ENCODE results near the gene TXNDC2. TPM values are rescaled to one million over a fixed set of nuclear protein-coding genes. Genes with fewer than 3 reads are reported as not detected.
A peak's percentile ranks its signal among the peaks of the same experiment; 100 is the strongest.

The TXNDC2 gene
- total RNA-seq (2012; rRNA removed), result 1.0 TPM in 1 of 2 replicates, not detected in the other

GRCh38 chr18:9885170-9886004 lies at the start of gene TXNDC2:
Gene TXNDC2 (plus strand): TSS chr18:9885973. CDS start chr18:9886681, 708 bp downstream.
- Histone ChIP-seq H3K4me3 (ENCODE audit: low read length) (no peak within 1 kb of the TSS), H3K27me3 (ENCODE audit: control insufficient read depth, insufficient read depth, low read length) (no peaks in the 10 kb centered on the region), H3K36me3 (ENCODE audit: insufficient read depth, low read length) (no peaks in the 10 kb centered on the region), H3K4me2 (ENCODE audit: low read length) (no peak within 1 kb of the TSS), H3K4me1 (ENCODE audit: control insufficient read depth, insufficient read depth, low read length) (peaks cover 9% of the 10 kb centered on the region), H3K9ac (ENCODE audit: low read depth, low read length) (no peak within 1 kb of the TSS), H3K9me3 (replicated peaks; ENCODE audit: low read length) (no peaks in the 10 kb centered on the region)

GRCh38 chr18:9838144-9838877 lies 47.5 kb upstream of the TXNDC2 start:
- H3K36me3 ChIP-seq (ENCODE audit: insufficient read depth, low read length), result no peaks in the 10 kb centered on the region
- H3K9ac ChIP-seq (ENCODE audit: low read depth, low read length), result no peak overlapping the region
- no peaks in the 10 kb centered on the region for H3K27me3 ChIP-seq (ENCODE audit: control insufficient read depth, insufficient read depth, low read length)
- H3K9me3 ChIP-seq (replicated peaks; ENCODE audit: low read length), result no peaks in the 10 kb centered on the region
- no peak overlapping the region for H3K4me3 ChIP-seq (ENCODE audit: low read length)
- no peak overlapping the region for H3K4me2 ChIP-seq (ENCODE audit: low read length)
- H3K4me1 ChIP-seq (ENCODE audit: control insufficient read depth, insufficient read depth, low read length), result no peaks in the 10 kb centered on the region

- no peaks in the 10 kb centered on the region for H3K36me3 ChIP-seq (ENCODE audit: insufficient read depth, low read length)
- H3K9me3 ChIP-seq (replicated peaks; ENCODE audit: low read length), result no peaks in the 10 kb centered on the region
- no peaks in the 10 kb centered on the region for H3K27me3 ChIP-seq (ENCODE audit: control insufficient read depth, insufficient read depth, low read length)
- H3K9ac ChIP-seq (ENCODE audit: low read depth, low read length), result no peak overlapping the region
- no peaks in the 10 kb centered on the region for H3K4me1 ChIP-seq (ENCODE audit: control insufficient read depth, insufficient read depth, low read length)
- no peak overlapping the region for H3K4me2 ChIP-seq (ENCODE audit: low read length)
- H3K4me3 ChIP-seq (ENCODE audit: low read length), result no peak overlapping the region
These were observed 46.6 kb upstream of the TXNDC2 start for GRCh38 chr18:9839211-9839610.

GRCh38 chr18:9839853-9840252 lies 45.9 kb upstream of the TXNDC2 start:
- H3K4me2 ChIP-seq (ENCODE audit: low read length), result no peak overlapping the region
- H3K27me3 ChIP-seq (ENCODE audit: control insufficient read depth, insufficient read depth, low read length), result no peaks in the 10 kb centered on the region
- H3K9ac ChIP-seq (ENCODE audit: low read depth, low read length), result no peak overlapping the region
- no peak overlapping the region for H3K4me3 ChIP-seq (ENCODE audit: low read length)
- H3K36me3 ChIP-seq (ENCODE audit: insufficient read depth, low read length), result no peaks in the 10 kb centered on the region
- no peaks in the 10 kb centered on the region for H3K9me3 ChIP-seq (replicated peaks; ENCODE audit: low read length)
- H3K4me1 ChIP-seq (ENCODE audit: control insufficient read depth, insufficient read depth, low read length), result no peaks in the 10 kb centered on the region

GRCh38 chr18:9841752-9842151 lies 44.0 kb upstream of the TXNDC2 start:
- H3K4me2 ChIP-seq (ENCODE audit: low read length), result no peak overlapping the region
- H3K36me3 ChIP-seq (ENCODE audit: insufficient read depth, low read length), result no peaks in the 10 kb centered on the region
- H3K4me1 ChIP-seq (ENCODE audit: control insufficient read depth, insufficient read depth, low read length), result no peaks in the 10 kb centered on the region
- H3K4me3 ChIP-seq (ENCODE audit: low read length), result no peak overlapping the region
- no peaks in the 10 kb centered on the region for H3K27me3 ChIP-seq (ENCODE audit: control insufficient read depth, insufficient read depth, low read length)
- no peaks in the 10 kb centered on the region for H3K9me3 ChIP-seq (replicated peaks; ENCODE audit: low read length)
- H3K9ac ChIP-seq (ENCODE audit: low read depth, low read length), result no peak overlapping the region

- no peaks in the 10 kb centered on the region for H3K27me3 ChIP-seq (ENCODE audit: control insufficient read depth, insufficient read depth, low read length)
- no peak overlapping the region for H3K9ac ChIP-seq (ENCODE audit: low read depth, low read length)
- H3K4me2 ChIP-seq (ENCODE audit: low read length), result no peak overlapping the region
- no peaks in the 10 kb centered on the region for H3K4me1 ChIP-seq (ENCODE audit: control insufficient read depth, insufficient read depth, low read length)
- H3K4me3 ChIP-seq (ENCODE audit: low read length), result no peak overlapping the region
- H3K36me3 ChIP-seq (ENCODE audit: insufficient read depth, low read length), result no peaks in the 10 kb centered on the region
- H3K9me3 ChIP-seq (replicated peaks; ENCODE audit: low read length), result no peaks in the 10 kb centered on the region
These were observed 43.3 kb upstream of the TXNDC2 start for GRCh38 chr18:9842448-9842847.

GRCh38 chr18:9845256-9845655 lies 40.5 kb upstream of the TXNDC2 start:
- no peaks in the 10 kb centered on the region for H3K9me3 ChIP-seq (replicated peaks; ENCODE audit: low read length)
- H3K4me2 ChIP-seq (ENCODE audit: low read length), result no peak overlapping the region
- H3K9ac ChIP-seq (ENCODE audit: low read depth, low read length), result no peak overlapping the region
- H3K4me1 ChIP-seq (ENCODE audit: control insufficient read depth, insufficient read depth, low read length), result peaks cover 16% of the 10 kb centered on the region
- H3K36me3 ChIP-seq (ENCODE audit: insufficient read depth, low read length), result no peaks in the 10 kb centered on the region
- no peak overlapping the region for H3K4me3 ChIP-seq (ENCODE audit: low read length)
- no peaks in the 10 kb centered on the region for H3K27me3 ChIP-seq (ENCODE audit: control insufficient read depth, insufficient read depth, low read length)

- no peak overlapping the region for H3K9ac ChIP-seq (ENCODE audit: low read depth, low read length)
- H3K9me3 ChIP-seq (replicated peaks; ENCODE audit: low read length), result no peaks in the 10 kb centered on the region
- no peak overlapping the region for H3K4me3 ChIP-seq (ENCODE audit: low read length)
- H3K36me3 ChIP-seq (ENCODE audit: insufficient read depth, low read length), result no peaks in the 10 kb centered on the region
- no peaks in the 10 kb centered on the region for H3K27me3 ChIP-seq (ENCODE audit: control insufficient read depth, insufficient read depth, low read length)
- no peak overlapping the region for H3K4me2 ChIP-seq (ENCODE audit: low read length)
- peaks cover 21% of the 10 kb centered on the region for H3K4me1 ChIP-seq (ENCODE audit: control insufficient read depth, insufficient read depth, low read length)
These were observed 39.4 kb upstream of the TXNDC2 start for GRCh38 chr18:9846162-9846925.

- no peak overlapping the region for H3K4me2 ChIP-seq (ENCODE audit: low read length)
- H3K27me3 ChIP-seq (ENCODE audit: control insufficient read depth, insufficient read depth, low read length), result no peaks in the 10 kb centered on the region
- no peaks in the 10 kb centered on the region for H3K36me3 ChIP-seq (ENCODE audit: insufficient read depth, low read length)
- H3K4me1 ChIP-seq (ENCODE audit: control insufficient read depth, insufficient read depth, low read length), result peaks cover 24% of the 10 kb centered on the region
- H3K9ac ChIP-seq (ENCODE audit: low read depth, low read length), result no peak overlapping the region
- no peak overlapping the region for H3K4me3 ChIP-seq (ENCODE audit: low read length)
- H3K9me3 ChIP-seq (replicated peaks; ENCODE audit: low read length), result no peaks in the 10 kb centered on the region
These were observed 37.4 kb upstream of the TXNDC2 start for GRCh38 chr18:9848170-9848879.

GRCh38 chr18:9849407-9850283 lies 36.1 kb upstream of the TXNDC2 start:
- Histone ChIP-seq H3K36me3 (ENCODE audit: insufficient read depth, low read length) (no peaks in the 10 kb centered on the region), H3K4me3 (ENCODE audit: low read length) (no peak overlapping the region), H3K9me3 (replicated peaks; ENCODE audit: low read length) (no peaks in the 10 kb centered on the region), H3K9ac (ENCODE audit: low read depth, low read length) (peak overlapping the region; percentile 6), H3K27me3 (ENCODE audit: control insufficient read depth, insufficient read depth, low read length) (no peaks in the 10 kb centered on the region), H3K4me1 (ENCODE audit: control insufficient read depth, insufficient read depth, low read length) (peaks cover 24% of the 10 kb centered on the region), H3K4me2 (ENCODE audit: low read length) (peak overlapping the region; percentile 47)
